ENCODE data around the gene ROM1.
"Not testable (repeated sequence)": the region's sequence is repeated elsewhere in the genome, so short reads cannot be mapped to it uniquely, and the experiment has no call there.

ROM1 gene

DNA sequence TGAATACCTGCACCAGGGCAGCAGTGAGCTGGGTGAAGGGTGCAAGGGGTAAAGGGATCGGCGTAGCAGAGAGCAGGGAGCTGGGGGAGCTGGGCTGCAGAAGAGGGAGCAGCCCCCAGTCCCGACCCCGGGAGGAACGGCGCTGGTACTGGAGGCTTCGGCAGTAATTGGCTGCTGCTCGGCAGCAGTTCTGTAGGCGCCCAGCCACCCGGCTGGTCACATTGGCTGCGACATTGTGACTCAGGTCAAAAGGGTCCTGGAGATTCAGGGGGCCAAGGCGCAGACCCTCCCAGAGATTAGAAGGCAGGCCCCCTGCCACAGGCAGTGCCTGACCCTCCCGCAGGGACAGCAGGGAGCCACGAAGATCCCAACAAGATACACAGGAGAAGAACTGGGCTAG is 37.2 kb upstream of the ROM1 start:
- Mint-ChIP-seq H3K9me3 (no peaks in the 10 kb centered on the region), H3K4me3 (peak overlapping the region; percentile 76), H3K27me3 (ENCODE audit: low read depth) (no peaks in the 10 kb centered on the region), H3K27ac (peak overlapping the region; percentile 81), H3K36me3 (ENCODE audit: low read depth) (peaks cover 48% of the 10 kb centered on the region), H3K4me1 (ENCODE audit: low read depth) (peaks cover 34% of the 10 kb centered on the region)
- no peak for DNase-seq (ENCODE audit: low spot score)

DNA sequence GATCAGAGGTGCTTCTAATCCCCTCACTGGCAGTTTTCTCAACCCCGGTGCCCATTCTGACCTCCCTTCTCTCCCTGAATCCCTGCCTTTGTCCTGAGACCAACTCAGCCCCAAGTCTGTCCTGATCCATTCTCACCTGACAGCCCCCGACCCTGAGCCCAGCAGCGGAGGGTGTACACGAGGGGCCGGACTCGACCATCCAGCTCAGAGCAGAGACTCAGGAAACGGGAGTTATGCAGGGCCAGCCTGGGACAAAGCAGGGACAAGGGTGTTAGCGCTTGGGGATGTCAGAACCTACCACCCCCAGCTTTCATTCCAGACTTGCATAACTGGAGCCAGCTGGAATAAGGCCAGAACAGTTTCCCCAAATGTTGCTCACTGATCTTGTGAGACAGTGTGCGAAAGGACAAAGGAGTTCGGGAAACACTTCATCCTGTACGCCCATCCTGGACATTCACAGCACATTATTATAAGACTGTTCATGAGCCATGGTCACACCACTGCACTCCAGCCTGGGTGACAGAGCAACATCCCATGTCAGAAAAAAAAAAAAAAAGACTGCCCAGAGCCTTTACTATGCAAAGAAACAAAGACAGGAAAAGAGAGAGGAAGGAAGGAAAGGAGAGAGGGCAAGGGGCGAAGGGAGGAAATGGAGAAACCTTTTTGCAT is 35.9 kb upstream of the ROM1 start:
- Mint-ChIP-seq H3K9me3 (no peaks in the 10 kb centered on the region), H3K4me3 (no peak overlapping the region), H3K36me3 (ENCODE audit: low read depth) (peaks cover 41% of the 10 kb centered on the region), H3K4me1 (ENCODE audit: low read depth) (peaks cover 21% of the 10 kb centered on the region), H3K27me3 (ENCODE audit: low read depth) (no peaks in the 10 kb centered on the region), H3K27ac (peak overlapping the region; percentile 42)
- DNase-seq (ENCODE audit: low spot score), result no peak

DNA sequence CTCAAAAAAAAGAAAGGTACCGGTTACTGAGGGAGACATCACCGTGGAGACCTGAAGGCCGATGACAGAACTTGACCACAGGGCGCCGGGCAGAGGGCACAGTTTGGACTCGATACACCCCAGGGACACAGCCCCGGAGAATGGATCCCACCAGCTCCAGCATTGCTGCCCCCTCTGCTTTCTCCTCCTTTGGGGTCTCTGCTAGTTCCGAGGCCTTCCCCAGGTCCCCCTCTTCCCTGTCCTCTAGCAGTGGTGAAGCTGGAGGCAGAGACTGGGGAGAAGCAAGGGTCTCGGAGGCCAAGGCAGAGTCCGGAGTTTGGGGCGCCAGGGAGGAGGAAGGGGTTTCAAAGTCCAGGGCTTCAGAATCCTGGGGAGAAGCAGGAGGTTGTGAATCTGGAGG is 34.5 kb upstream of the ROM1 start:
- H3K4me1 Mint-ChIP-seq (ENCODE audit: low read depth), result peaks cover 12% of the 10 kb centered on the region

DNA sequence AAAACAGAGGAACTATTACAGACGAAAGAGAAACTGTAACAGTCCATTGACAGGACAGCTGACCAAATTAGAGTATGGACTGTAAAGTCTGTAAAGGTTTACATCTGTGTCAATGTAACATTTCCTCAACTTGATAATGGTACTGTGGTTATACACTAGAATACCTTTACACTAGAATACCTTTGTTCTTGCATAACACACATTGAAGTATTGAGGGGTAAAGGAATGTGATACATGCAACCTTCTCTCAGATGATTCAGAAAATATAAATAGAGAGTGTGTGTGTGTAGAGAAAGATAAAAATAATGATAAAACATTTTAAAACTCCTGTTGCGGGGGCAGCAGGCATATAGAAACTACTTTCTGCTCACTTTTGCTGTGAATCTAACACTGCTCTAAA is 33.8 kb upstream of the ROM1 start:
- Mint-ChIP-seq H3K27ac (no peak overlapping the region), H3K4me1 (ENCODE audit: low read depth) (peaks cover 12% of the 10 kb centered on the region), H3K27me3 (ENCODE audit: low read depth) (no peaks in the 10 kb centered on the region), H3K36me3 (ENCODE audit: low read depth) (peaks cover 35% of the 10 kb centered on the region), H3K4me3 (no peak overlapping the region), H3K9me3 (no peaks in the 10 kb centered on the region)
- no peak for DNase-seq (ENCODE audit: low spot score)

More for the DNA sequence above, 34.5 kb upstream of the ROM1 start:
- Mint-ChIP-seq H3K27ac (no peak overlapping the region), H3K27me3 (ENCODE audit: low read depth) (no peaks in the 10 kb centered on the region), H3K9me3 (no peaks in the 10 kb centered on the region), H3K4me3 (no peak overlapping the region), H3K36me3 (ENCODE audit: low read depth) (peaks cover 30% of the 10 kb centered on the region)
- no peak for DNase-seq (ENCODE audit: low spot score)

DNA sequence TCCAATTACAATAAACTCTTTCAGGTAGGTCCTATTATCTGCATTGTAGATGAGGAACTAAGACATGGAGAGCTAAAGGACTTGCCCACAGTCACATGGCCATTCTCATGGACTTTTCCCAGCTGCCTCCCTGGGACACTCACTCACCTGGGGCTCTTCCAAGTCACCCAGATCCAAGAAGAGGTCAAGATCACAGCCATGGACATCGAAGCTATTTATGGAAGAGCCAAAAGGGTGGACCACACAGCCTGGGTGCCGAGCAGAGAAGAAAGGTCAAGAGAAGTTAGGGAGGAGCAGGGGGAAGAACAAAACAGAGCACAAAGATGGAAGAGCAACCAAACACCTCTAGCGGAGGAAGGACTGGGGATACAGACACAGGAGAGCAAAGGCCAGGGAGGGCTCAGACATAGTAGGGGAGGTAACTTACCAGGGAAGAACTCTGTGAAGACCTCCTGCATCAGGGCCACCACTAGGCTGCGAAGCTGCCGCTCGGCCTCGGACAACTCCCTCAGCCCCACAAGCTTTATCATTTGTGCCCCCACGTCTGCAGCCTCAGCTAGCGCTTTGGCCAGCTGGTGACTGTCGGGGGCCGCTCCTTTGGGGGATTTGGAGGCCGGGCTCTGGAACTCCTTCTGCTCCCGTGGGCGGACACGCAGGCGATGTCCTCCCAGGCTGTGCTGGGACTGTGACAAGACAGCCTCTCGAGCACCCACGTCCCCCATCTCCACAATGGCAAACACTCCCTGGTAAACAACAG is 31.9 kb upstream of the ROM1 start:
- peaks cover 34% of the 10 kb centered on the region for H3K36me3 Mint-ChIP-seq (ENCODE audit: low read depth)
- DNase-seq (ENCODE audit: low spot score), result no peak
- no peaks in the 10 kb centered on the region for H3K9me3 Mint-ChIP-seq
- peaks cover 1% of the 10 kb centered on the region for H3K4me1 Mint-ChIP-seq (ENCODE audit: low read depth)
- H3K27ac Mint-ChIP-seq, result peak overlapping the region; percentile 8
- H3K27me3 Mint-ChIP-seq (ENCODE audit: low read depth), result no peaks in the 10 kb centered on the region
- no peak overlapping the region for H3K4me3 Mint-ChIP-seq

DNA sequence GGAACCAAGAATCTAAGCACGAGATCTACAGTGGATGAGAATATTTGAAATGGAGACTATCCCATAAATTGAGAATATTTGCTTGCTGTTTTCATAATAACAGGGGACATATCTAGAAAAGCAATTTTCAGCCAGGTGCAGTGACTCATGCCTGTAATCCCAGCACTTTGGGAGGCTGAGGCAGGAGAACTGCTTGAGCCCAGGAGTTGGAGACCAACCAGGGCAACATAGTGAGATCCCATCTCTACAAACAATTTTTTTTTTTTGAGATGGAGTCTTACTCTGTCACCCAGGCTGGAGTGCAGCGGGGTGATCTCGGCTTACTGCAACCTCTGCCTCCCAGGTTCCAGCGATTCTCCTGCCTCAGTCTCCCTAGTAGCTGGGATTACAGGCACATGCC is 31.3 kb upstream of the ROM1 start:
- peak overlapping the region; percentile 8 for H3K27ac Mint-ChIP-seq
- not testable (repeated sequence) for H3K4me3 Mint-ChIP-seq; H3K9me3 Mint-ChIP-seq; H3K4me1 Mint-ChIP-seq (ENCODE audit: low read depth); H3K27me3 Mint-ChIP-seq (ENCODE audit: low read depth); DNase-seq (ENCODE audit: low spot score)
- peaks cover 32% of the 10 kb centered on the region for H3K36me3 Mint-ChIP-seq (ENCODE audit: low read depth)

DNA sequence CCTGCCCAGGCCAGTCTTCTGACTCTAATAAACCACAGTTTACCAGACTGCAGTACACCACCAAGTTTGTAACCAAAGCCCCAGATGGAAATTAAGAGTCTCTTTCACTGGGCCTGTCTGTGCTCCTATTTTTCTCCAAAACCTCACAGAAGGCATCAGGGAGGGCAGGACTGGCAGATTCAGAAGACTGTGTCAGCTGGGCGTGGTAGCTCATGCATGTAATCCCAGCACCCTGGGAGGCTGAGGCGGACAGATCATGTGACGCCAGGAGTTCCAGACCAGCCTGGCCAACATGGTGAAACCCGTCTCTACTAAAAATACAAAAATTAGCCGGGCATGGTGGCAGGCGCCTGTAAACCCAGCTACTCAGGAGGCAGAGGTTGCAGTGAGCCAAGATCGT is 27.7 kb upstream of the ROM1 start:
- H3K4me1 Mint-ChIP-seq (ENCODE audit: low read depth); H3K27ac Mint-ChIP-seq; H3K9me3 Mint-ChIP-seq; H3K4me3 Mint-ChIP-seq; DNase-seq (ENCODE audit: low spot score); H3K27me3 Mint-ChIP-seq (ENCODE audit: low read depth): not testable (repeated sequence)
- peaks cover 26% of the 10 kb centered on the region for H3K36me3 Mint-ChIP-seq (ENCODE audit: low read depth)

DNA sequence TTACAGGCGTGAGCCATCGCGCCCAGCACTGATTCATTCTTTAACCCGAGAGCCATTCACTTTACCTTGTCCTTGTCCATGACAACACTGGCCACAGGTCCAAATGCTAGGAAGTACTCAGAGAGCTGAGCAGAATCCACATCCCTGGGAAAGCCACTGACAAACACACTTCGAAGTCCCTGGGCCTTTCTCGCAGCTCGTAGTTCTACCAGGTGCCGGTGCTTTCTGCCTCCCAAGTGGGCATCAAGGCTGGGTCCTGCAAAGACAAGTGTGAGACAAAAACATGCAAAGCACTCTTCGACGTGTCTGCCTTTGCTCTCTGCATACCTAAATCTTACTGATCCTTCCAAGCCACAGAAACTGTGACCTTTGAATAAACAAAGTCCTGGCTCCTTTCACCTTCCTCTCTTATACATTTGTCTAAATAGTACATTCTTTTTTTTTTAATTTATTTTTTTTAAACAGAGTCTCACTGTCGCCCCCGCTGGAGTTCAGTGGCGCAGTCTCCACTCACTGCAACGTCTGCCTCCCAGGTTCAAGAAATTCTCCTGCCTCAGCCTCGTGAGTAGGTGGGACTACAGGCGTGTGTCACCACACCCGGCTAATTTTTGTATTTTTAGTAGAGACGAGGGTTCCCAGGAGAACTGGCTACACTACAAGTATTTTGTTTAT is 24.0 kb upstream of the ROM1 start:
- H3K9me3 Mint-ChIP-seq, result no peaks in the 10 kb centered on the region
- peaks cover 27% of the 10 kb centered on the region for H3K4me1 Mint-ChIP-seq (ENCODE audit: low read depth)
- H3K4me3 Mint-ChIP-seq, result peak overlapping the region; percentile 43
- no peak for DNase-seq (ENCODE audit: low spot score)
- H3K27ac Mint-ChIP-seq, result no peak overlapping the region
- peaks cover 34% of the 10 kb centered on the region for H3K36me3 Mint-ChIP-seq (ENCODE audit: low read depth)
- no peaks in the 10 kb centered on the region for H3K27me3 Mint-ChIP-seq (ENCODE audit: low read depth)

DNA sequence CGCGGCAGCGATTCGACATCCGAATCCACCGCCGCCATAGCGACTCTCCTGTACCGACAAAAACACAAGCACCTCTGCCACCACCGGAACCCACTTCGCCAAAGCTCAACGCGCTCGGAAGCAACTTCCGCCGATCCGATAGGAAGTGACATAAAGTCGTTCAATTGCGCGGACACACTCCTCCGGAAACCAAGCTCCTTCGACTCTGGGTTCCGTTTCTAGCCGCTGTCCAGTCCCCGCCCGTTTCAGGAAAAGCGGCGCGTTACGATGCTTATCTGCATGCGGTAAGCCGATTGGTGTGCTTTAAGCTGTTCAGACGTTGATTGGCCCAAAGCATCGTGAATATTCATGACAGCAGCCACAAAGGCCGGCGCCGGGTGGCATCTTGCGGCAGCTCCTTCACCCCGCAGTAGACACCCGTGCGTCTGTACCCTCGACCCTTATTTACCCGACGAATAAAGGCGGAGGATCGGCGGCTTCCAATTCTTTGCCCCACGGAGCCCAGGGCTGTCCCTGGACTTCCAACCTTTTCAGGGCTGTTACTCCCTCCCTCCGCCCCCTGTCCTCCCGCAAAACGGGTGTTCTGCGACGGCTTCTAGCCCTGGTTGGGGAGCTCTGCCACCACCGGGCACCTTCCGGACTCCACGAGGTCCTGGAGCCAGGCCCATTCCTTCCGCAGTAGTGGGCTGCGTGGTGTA is 21.5 kb upstream of the ROM1 start, which contains the start of gene TUT1:
Gene TUT1 (minus strand): TSS at position 76 of the 698 bp plus-strand sequence. CDS start 38 bp downstream, at position 38.
- Mint-ChIP-seq H3K4me1 (ENCODE audit: low read depth) (peaks cover 31% of the 10 kb centered on the region), H3K36me3 (ENCODE audit: low read depth) (peaks cover 50% of the 10 kb centered on the region), H3K4me3 (peak within 1 kb of the TSS; percentile 100), H3K27me3 (ENCODE audit: low read depth) (no peaks in the 10 kb centered on the region), H3K27ac (peak within 1 kb of the TSS; percentile 96), H3K9me3 (no peaks in the 10 kb centered on the region)
- peak; percentile 97 for DNase-seq (ENCODE audit: low spot score)

DNA sequence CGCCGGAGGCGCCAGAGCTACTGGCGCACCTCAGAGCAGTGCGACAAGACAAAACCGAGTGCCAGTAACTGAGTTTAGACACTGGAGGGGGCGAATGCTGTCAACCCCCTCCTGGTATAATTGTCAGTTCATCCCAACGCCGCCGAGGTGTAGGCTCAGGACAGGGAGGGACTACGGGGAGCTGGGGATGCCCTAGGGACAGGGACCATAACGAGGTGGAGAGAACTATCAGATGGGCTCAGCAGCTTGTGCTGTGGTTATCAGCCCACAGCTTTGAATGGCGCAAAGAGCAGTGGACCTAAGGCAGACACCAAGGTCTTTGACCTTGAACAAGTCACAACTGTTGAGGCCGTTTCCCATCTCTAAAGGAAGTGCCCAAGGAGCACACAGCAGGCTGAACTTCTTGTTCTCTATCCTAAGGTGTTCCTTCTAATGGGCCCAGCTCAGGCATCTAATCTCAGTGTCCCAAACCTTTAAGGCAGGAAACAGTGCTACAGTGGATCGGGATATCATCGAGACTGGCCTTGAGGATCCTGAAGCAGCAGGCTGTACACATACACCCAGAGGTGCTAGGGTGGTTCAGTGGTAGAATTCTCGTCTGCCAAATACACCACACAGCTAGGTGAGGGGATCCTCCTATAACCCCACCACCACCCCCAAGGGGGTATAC is 20.8 kb upstream of the ROM1 start:
- no peak for DNase-seq (ENCODE audit: low spot score)
- Mint-ChIP-seq H3K9me3 (no peaks in the 10 kb centered on the region), H3K4me3 (peak overlapping the region; percentile 100), H3K27me3 (ENCODE audit: low read depth) (no peaks in the 10 kb centered on the region), H3K27ac (peak overlapping the region; percentile 96), H3K36me3 (ENCODE audit: low read depth) (peaks cover 54% of the 10 kb centered on the region), H3K4me1 (ENCODE audit: low read depth) (peaks cover 33% of the 10 kb centered on the region)

DNA sequence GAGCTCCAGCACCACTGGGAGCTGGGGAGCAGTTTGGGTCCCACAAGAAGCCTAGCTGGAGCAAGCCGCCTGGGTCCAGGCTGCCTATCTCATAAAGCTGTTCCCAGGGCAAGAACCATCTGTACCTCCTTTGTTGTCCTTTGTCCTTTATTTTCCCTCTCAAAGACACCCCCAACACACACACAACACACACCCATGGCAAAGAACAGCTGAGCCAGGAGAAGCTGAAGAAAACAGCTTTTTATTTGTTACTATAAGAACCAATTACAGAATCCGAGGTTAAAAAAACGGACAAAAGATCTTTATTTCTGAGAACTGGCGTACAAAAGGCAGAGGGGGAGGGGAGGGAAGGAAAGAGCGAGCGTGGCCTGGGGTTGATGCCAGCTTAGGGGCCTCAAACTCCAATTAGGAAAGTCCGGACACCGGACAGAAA is 20.1 kb upstream of the ROM1 start:
- H3K27me3 Mint-ChIP-seq (ENCODE audit: low read depth), result no peaks in the 10 kb centered on the region
- no peaks in the 10 kb centered on the region for H3K9me3 Mint-ChIP-seq
- peak overlapping the region; percentile 100 for H3K4me3 Mint-ChIP-seq
- H3K36me3 Mint-ChIP-seq (ENCODE audit: low read depth), result peaks cover 60% of the 10 kb centered on the region
- H3K27ac Mint-ChIP-seq, result peak overlapping the region; percentile 75
- no peak for DNase-seq (ENCODE audit: low spot score)
- peaks cover 37% of the 10 kb centered on the region for H3K4me1 Mint-ChIP-seq (ENCODE audit: low read depth)

DNA sequence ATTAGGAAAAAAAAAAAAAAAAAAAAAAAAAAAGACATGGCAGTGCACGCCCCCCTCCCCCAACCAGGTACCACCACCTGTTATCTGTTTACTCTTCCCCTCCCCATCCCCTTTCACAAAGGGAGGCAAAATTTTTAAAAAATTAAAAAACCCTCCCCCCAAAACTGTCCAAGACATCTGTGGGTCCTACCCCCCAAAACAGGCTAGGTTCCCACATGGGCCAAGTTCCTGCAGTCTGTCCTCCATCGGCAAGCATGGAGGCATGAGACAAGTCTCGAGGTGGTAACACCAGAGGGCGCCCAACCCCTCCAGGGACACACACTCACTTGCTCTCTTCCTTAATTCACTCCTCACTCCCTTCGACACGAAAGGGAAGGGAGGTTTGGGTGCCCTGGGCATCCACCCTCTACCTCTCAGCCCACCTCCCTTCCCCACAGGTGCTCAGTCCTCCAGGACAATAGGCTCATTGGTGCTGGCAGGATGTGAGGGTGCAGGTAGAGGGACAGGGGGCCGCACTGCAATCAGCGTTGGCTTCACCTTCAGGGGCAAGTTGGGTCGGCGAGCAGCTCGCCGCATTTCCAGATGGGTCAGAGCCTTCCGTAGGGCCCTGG is 19.5 kb upstream of the ROM1 start:
- peak overlapping the region; percentile 75 for H3K4me3 Mint-ChIP-seq
- no peaks in the 10 kb centered on the region for H3K9me3 Mint-ChIP-seq
- H3K4me1 Mint-ChIP-seq (ENCODE audit: low read depth), result peaks cover 41% of the 10 kb centered on the region
- H3K27me3 Mint-ChIP-seq (ENCODE audit: low read depth), result no peaks in the 10 kb centered on the region
- peaks cover 65% of the 10 kb centered on the region for H3K36me3 Mint-ChIP-seq (ENCODE audit: low read depth)
- H3K27ac Mint-ChIP-seq, result peak overlapping the region; percentile 95
- peak; percentile 72 for DNase-seq (ENCODE audit: low spot score)

DNA sequence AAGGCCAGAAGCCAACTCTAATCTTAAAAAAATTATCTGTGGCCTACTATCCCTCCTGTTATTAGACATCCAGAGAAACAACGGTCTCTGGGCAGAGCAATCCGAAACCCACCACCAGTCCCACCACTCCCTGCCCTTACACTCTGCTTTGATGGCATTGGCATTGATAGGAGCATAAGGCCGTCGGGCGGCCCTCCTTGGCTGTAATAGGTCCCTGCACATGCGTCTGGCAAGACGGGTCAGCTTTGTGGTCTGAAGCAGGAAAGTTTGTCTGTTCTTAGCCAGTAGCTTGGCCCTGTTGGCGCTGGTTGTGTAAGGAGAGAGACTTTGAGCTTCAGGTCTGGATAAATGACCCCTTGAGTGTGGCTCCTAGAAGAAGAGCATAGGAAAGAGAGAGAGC is 17.9 kb upstream of the ROM1 start:
- peaks cover 81% of the 10 kb centered on the region for H3K36me3 Mint-ChIP-seq (ENCODE audit: low read depth)
- H3K9me3 Mint-ChIP-seq, result no peaks in the 10 kb centered on the region
- no peak overlapping the region for H3K4me3 Mint-ChIP-seq
- H3K4me1 Mint-ChIP-seq (ENCODE audit: low read depth), result peaks cover 48% of the 10 kb centered on the region
- H3K27me3 Mint-ChIP-seq (ENCODE audit: low read depth), result no peaks in the 10 kb centered on the region
- DNase-seq (ENCODE audit: low spot score), result no peak
- no peak overlapping the region for H3K27ac Mint-ChIP-seq
